Measurements from ENCODE around the gene GAB2.
A peak's percentile ranks its signal among the peaks of the same experiment; 100 is the strongest.

GAB2 gene

DNA sequence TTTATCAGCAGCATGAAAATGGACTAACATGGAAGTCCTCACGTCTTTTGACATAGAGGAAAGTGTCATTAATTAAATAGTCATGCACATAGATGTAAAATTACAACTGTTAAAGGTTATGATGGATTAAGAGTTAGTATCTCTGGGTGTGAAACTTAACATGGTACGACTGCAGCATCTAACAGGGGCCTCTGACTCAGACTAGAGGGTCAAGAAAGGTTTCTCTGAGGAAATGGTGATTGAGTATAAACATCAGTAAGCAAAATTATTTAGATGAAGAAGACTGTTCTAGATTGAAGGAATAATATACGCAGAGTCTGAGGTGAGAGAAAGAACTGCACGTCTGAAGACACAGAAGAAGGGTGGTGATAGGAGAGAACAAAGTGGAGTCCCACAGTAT is 42.1 kb upstream of the GAB2 start:
- Mint-ChIP-seq H3K4me3 (no peak overlapping the region), H3K27ac (no peak overlapping the region), H3K36me3 (ENCODE audit: low read depth) (peaks cover 82% of the 10 kb centered on the region), H3K27me3 (ENCODE audit: low read depth, poor library complexity) (no peaks in the 10 kb centered on the region), H3K9me3 (no peaks in the 10 kb centered on the region), H3K4me1 (peaks cover 5% of the 10 kb centered on the region)
- DNase-seq = no peak
- TF ChIP-seq, protein P1, sequence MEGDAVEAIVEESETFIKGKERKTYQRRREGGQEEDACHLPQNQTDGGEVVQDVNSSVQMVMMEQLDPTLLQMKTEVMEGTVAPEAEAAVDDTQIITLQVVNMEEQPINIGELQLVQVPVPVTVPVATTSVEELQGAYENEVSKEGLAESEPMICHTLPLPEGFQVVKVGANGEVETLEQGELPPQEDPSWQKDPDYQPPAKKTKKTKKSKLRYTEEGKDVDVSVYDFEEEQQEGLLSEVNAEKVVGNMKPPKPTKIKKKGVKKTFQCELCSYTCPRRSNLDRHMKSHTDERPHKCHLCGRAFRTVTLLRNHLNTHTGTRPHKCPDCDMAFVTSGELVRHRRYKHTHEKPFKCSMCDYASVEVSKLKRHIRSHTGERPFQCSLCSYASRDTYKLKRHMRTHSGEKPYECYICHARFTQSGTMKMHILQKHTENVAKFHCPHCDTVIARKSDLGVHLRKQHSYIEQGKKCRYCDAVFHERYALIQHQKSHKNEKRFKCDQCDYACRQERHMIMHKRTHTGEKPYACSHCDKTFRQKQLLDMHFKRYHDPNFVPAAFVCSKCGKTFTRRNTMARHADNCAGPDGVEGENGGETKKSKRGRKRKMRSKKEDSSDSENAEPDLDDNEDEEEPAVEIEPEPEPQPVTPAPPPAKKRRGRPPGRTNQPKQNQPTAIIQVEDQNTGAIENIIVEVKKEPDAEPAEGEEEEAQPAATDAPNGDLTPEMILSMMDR (IDR thresholded peaks at IDR 0.05) = no peak

DNA sequence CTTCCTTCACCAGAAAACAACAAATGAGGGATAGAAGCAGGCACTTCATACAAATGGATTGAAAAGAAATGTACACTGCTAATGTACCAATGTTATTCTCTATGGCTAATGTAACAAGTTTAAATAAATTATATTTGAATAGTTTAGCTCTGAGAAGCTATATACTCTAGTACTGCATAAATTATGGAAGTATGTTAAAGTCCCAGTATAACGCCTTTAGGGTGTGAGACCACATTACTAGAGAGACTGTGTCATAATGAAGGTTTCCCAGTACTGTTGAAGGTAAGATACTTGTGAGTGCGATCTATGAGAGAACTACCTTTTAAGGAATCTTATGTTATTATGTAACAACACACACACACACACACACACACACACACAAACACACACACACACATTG is 39.8 kb upstream of the GAB2 start:
- TF ChIP-seq, protein P1 (IDR thresholded peaks at IDR 0.05) = no peak
- Mint-ChIP-seq H3K27me3 (ENCODE audit: low read depth, poor library complexity) (no peaks in the 10 kb centered on the region), H3K4me1 (no peaks in the 10 kb centered on the region), H3K9me3 (no peaks in the 10 kb centered on the region), H3K36me3 (ENCODE audit: low read depth) (peaks cover 74% of the 10 kb centered on the region), H3K4me3 (no peak overlapping the region), H3K27ac (no peak overlapping the region)
- DNase-seq = no peak

DNA sequence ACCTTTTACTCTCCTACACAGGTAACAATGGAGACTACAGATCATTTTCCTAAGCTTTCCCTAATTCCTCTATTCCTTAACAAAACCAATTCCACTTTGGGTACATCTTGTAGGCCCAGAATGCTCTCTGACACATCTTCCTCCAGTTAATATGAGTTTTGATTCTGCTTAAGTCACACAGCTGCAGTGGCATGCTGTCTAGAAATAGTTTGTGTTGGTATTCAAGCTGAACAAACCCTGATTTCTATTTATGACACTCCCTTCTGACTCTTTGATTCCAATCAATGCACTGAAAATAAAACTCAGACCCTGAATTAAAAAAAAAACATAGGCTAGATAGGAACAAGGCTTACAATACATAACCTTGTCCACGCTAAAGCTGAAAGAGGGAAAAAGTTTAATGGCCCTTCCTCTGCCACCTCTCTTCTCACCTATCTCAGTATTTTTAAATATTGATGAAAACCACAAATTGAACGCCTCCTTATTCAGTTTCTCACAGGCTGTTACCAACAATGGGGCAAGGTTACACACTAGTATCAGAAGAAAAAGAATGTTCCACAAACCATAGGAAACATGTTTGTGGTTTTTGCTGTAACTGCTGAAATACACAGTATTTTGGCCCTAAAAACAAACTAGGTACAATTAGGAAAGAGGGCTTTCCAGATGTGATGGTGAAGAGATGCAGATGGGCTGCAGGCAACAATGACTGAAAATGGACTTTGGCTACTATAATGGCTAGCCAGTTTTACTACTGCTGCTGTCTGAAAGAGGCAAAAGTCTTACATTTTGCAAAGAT is 35.7 kb upstream of the GAB2 start:
- H3K36me3 Mint-ChIP-seq (ENCODE audit: low read depth) = peaks cover 50% of the 10 kb centered on the region
- no peaks in the 10 kb centered on the region for H3K27me3 Mint-ChIP-seq (ENCODE audit: low read depth, poor library complexity)
- H3K4me1 Mint-ChIP-seq = no peaks in the 10 kb centered on the region
- H3K9me3 Mint-ChIP-seq = no peaks in the 10 kb centered on the region
- TF ChIP-seq, protein P1 (IDR thresholded peaks at IDR 0.05) = no peak
- H3K27ac Mint-ChIP-seq = no peak overlapping the region
- DNase-seq = no peak
- H3K4me3 Mint-ChIP-seq = no peak overlapping the region

DNA sequence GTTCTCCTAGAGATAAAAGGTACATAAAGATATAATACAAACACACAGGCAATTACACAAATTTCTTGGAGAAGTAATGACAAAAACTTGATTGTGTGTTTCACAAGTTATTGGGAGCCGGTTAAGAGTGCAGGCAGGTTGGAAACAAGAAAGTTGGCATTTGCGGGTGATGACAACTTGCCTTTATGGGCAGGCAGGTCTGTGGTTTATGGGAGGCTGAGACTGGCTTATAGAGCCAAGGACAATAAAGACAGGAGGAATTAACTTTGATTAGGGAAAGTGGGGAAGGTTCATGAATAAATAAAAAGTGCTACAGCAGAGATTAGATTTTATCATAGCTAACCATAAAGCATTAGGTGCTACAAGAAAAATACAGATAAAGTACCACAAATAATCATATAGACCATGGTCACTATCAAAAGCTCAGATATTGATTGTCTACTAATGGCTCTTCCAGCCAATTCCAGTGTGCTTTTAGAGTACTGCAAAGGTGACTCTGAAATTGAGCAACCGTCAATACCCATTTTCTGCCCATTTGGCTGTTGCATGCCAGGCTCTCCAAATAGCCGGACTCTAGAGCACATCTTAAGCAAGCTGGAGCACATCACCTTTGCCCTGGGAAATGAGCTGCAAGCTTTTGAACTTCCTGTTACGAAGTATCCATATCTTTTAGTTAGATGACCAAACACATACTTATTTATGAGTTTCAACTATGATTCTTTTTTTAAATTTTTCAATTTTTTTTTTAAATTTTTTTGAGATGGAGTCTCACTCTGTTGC is 33.9 kb upstream of the GAB2 start:
- TF ChIP-seq, protein P1 (IDR thresholded peaks at IDR 0.05) = no peak

DNA sequence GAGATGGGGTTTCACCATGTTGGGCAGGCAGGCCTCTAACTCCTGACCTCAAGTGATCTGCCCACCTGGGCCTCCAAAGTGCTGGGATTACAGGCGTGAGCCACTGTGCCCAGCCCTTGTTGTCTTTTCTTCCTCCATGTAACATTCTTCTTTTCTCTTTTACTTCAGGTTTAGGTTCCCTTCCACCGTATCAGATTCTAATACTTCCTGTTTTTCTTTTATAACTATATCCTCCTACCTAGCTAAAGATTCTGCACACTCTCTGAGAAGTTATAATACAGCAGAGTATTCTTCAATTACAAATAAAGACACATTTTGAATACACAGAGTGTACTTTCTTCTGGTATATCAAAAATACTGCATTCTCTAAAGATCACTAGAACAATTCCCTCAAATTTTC is 33.2 kb upstream of the GAB2 start:
- Mint-ChIP-seq H3K27me3 (ENCODE audit: low read depth, poor library complexity) (no peaks in the 10 kb centered on the region), H3K4me3 (no peak overlapping the region), H3K4me1 (no peaks in the 10 kb centered on the region), H3K27ac (no peak overlapping the region), H3K9me3 (no peaks in the 10 kb centered on the region), H3K36me3 (ENCODE audit: low read depth) (peaks cover 39% of the 10 kb centered on the region)
- TF ChIP-seq, protein P1 (IDR thresholded peaks at IDR 0.05) = no peak
- DNase-seq = no peak

More for the DNA sequence above, 33.9 kb upstream of the GAB2 start:
- Mint-ChIP-seq H3K36me3 (ENCODE audit: low read depth) (peaks cover 40% of the 10 kb centered on the region), H3K27ac (peak overlapping the region; percentile 14), H3K4me3 (no peak overlapping the region), H3K27me3 (ENCODE audit: low read depth, poor library complexity) (no peaks in the 10 kb centered on the region), H3K4me1 (no peaks in the 10 kb centered on the region), H3K9me3 (no peaks in the 10 kb centered on the region)
- DNase-seq = no peak

Measured in nephron progenitor cell (in vitro differentiated cells).